Liver (tissue), 9 donors: ENCODE results near the gene SRC. TPM values are rescaled to one million over a fixed set of nuclear protein-coding genes. Genes with fewer than 3 reads are reported as not detected.

ENCODE experiments used
- DNase-seq: peaks from one replicate; pipeline ENCODE4 v3.0.0-alpha.2; 2017; ENCODE audit warnings: low spot score
- H3K27ac ChIP-seq, 2 donors: one replicate each; pipeline ENCODE4 v1.7.0; 2013; ENCODE audit warnings: inconsistent platforms in 2 of 2, low read length in 2 of 2, control low read depth in 1 of 2, low read depth in 1 of 2, mild to moderate bottlenecking in 1 of 2
- H3K27me3 ChIP-seq, 4 donors: one replicate each; pipeline versions ENCODE4 v1.6.1 to v1.7.0; 2013; ENCODE audit warnings: low read length in 3 of 4, inconsistent platforms in 1 of 4, mild to moderate bottlenecking in 1 of 4, moderate library complexity in 1 of 4; ENCODE audit not compliant: control insufficient read depth in 4 of 4, insufficient read depth in 4 of 4
- H3K36me3 ChIP-seq, 4 donors: one replicate each; pipeline versions ENCODE4 v1.6.1 to v1.7.0; 2013; ENCODE audit warnings: low read length in 3 of 4, mild to moderate bottlenecking in 3 of 4, low read depth in 1 of 4, moderate library complexity in 1 of 4; ENCODE audit not compliant: control insufficient read depth in 4 of 4, insufficient read depth in 3 of 4
- H3K4me1 ChIP-seq, 4 donors: one replicate each; pipeline versions ENCODE4 v1.6.1 to v1.7.0; 2013; ENCODE audit warnings: low read length in 3 of 4, mild to moderate bottlenecking in 3 of 4, moderate library complexity in 1 of 4; ENCODE audit not compliant: control insufficient read depth in 4 of 4, insufficient read depth in 4 of 4
- H3K4me3 ChIP-seq, 3 donors: one replicate each; pipeline versions ENCODE4 v1.6.1 to v1.7.0; 2013; ENCODE audit warnings: low read length in 3 of 3, control low read depth in 1 of 3, low read depth in 1 of 3, mild to moderate bottlenecking in 1 of 3
- H3K9ac ChIP-seq, 2 donors: one replicate each; pipeline ENCODE4 v1.7.0; 2013; ENCODE audit warnings: low read length in 2 of 2, mild to moderate bottlenecking in 2 of 2, moderate library complexity in 2 of 2, control low read depth in 1 of 2, low read depth in 1 of 2
- H3K9me3 ChIP-seq, 4 donors: one replicate each; pipeline versions ENCODE4 v1.6.1 to v1.7.0; 2013; ENCODE audit warnings: low read length in 3 of 4; ENCODE audit not compliant: control insufficient read depth in 4 of 4
- EGR1 ChIP-seq, 2 donors: IDR thresholded peaks; 2 replicates each; pipeline ENCODE4 v1.6.1; 2016 to 2018; ENCODE audit warnings: antibody characterized with exemption in 2 of 2, low read depth in 2 of 2
- FOXA1 ChIP-seq: IDR thresholded peaks from 2 replicates; pipeline ENCODE4 v1.6.1; 2016; ENCODE audit warnings: antibody characterized with exemption
- HNF4G ChIP-seq: IDR thresholded peaks from 2 replicates; pipeline ENCODE4 v1.6.1; 2016; ENCODE audit warnings: antibody characterized with exemption
- NR2F2 ChIP-seq: IDR thresholded peaks from 2 replicates; pipeline ENCODE4 v1.6.1; 2016; ENCODE audit warnings: antibody characterized with exemption
- RXRA ChIP-seq, 2 donors: IDR thresholded peaks; 2 replicates each; pipeline ENCODE4 v1.6.1; 2017 to 2018; ENCODE audit warnings: antibody characterized with exemption in 2 of 2, mild to moderate bottlenecking in 1 of 2
- SP1 ChIP-seq: IDR thresholded peaks from 2 replicates; pipeline ENCODE4 v1.6.1; 2018; ENCODE audit warnings: antibody characterized with exemption, mild to moderate bottlenecking
- TAF1 ChIP-seq: conservative IDR thresholded peaks from 2 replicates; pipeline ENCODE4 v1.6.1; 2016; ENCODE audit warnings: antibody characterized with exemption, mild to moderate bottlenecking
- YY1 ChIP-seq: IDR thresholded peaks from 2 replicates; pipeline ENCODE4 v1.6.1; 2016; ENCODE audit warnings: antibody characterized with exemption, mild to moderate bottlenecking
- WGBS: extraction: QIAGEN DNeasy Blood & Tissue Kit; methylation state at CpG from one replicate; pipeline ENCODE4 v1.1.7; 2013; 5-methylcytosine and 5-hydroxymethylcytosine counted together
- polyA plus RNA-seq, 2 donors: library from polyadenylated mRNA; stranded (reverse) in 1 of 2; unstranded in 1 of 2; fragments of 200-250 nt in 1 of 2; fragments of >200 nt in 1 of 2; fragmentation: Nextera tagmentation in 1 of 2; extraction: Ambion mirVana in 1 of 2; gene quantifications; one replicate each; pipeline versions ENCODE4 v1.2.1 to v1.2.3, GENCODE V29; 2013 to 2015
- total RNA-seq, 2 donors: library from RNA; depleted of rRNA; stranded (reverse); fragments of >200 nt; gene quantifications; one replicate each; pipeline ENCODE4 v1.2.3, GENCODE V29; 2014
- TF ChIP-seq, protein P1 (sequence below): IDR thresholded peaks from 2 replicates; pipeline ENCODE4 v1.6.1; 2016; ENCODE audit warnings: antibody characterized with exemption
- donor health status: healthy.
- donor health status: healthy.
- donor health status: healthy.
- donor health status: healthy.
- donor health status: healthy.

Gene SRC
- total and polyA plus RNA-seq, 4 donors = 3.3 to 21.2 (median 5.4) TPM

DNA sequence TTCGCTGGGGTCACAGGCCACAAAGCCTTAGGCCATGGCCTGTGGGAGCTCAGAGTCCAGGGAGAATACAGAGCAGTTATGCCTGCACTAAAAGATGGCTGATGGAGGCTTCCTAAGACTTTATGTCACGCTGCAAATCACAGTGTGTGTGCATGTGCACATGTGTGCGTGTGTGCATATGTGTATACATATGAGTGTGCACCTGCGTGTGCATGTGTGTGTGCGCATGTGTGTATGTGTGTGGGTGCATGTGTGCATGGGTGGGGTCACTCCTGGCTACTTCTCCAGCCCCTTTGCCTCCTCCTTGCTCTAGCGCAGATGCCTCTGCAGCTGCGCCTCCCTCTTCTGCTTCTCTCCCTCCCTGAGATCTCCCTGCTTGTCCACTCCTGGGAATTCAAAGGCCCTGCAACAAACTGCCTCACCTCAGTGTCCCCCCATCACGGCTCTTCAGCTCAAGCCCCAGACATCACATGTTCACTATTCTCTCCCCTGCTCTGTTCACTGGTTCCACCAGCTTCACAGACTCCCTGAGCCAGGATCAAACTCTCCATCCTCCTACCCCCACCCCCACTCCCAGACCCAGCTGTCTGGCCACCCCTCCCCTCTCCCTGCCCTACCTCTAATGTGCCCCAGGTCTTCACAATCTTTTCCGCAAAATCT is 90.7 kb downstream of the SRC start:
- Histone ChIP-seq H3K4me3 (no peak overlapping the region), H3K27me3 (peaks cover 0 to 4% (median 0%) of the 10 kb centered on the region in 4 donors), H3K9me3 (no peaks in the 10 kb centered on the region), H3K4me1 (no peaks in the 10 kb centered on the region), H3K27ac (no peak overlapping the region), H3K36me3 (no peaks in the 10 kb centered on the region), H3K9ac (no peak overlapping the region)
- TF ChIP-seq NR2F2 (no peak), SP1 (no peak), FOXA1 (no peak)
- 93% methylated on average over 9 of the region's 9 CpGs for WGBS
- DNase-seq = no peak

DNA sequence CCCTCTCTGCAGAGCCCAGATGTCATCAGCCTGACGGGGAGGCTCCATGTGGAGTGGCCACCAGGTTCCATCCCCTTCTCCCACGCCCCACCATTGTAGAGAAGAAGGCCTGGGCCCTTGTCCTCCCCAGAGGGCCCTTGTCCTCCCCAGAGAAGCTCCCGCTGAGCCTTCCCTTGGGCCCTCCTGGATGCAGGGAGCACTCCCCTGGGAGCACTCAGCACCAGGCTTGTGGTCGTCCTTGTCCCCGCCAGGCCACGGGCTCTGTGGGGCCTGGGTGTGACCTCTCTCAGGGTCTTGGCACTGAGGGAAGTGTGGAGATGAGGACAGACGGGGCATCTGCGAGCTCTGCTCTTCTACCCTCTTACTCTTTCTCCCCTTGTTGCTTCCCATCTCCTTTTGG is 91.7 kb downstream of the SRC start:
- no peak for DNase-seq
- WGBS = 96% methylated on average over 8 of the region's 8 CpGs

DNA sequence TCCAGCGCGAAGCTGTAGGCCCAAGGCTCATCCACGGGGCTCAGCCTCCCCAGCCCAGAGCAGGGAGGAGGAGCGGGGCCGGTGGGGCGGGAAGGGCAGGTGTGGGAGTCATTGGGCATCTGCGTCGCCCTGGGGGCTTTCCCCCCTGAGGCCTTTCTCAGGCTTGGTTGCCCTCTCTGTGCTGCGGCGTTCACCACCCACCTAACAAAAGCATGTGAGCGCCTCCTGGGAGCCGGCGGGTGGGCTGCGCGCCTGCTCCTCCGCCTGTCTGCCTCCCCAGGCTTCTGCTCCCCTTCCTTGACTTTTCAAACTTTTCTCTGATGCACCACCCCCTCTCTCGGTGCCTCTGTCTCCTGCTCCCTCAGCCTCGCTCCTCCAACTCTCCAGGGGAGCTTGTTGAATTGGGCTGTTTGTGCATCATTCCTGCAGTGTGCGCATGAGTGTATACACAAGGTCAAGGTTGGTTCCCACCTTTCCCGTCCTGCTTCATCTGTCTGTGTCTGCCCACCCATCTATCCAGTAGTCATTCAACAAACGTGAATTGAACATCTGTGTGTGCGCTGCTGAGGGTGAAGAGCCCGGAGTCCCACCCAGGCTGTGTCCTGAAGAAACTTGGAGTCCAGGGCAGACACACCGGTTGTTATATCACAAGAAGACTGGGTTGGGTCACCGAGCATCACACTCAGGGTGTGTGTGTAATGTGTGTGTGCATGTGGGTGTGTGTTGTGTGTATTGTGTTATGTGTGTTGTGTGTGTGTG is 92.7 kb downstream of the SRC start:
- TF ChIP-seq, protein P1, sequence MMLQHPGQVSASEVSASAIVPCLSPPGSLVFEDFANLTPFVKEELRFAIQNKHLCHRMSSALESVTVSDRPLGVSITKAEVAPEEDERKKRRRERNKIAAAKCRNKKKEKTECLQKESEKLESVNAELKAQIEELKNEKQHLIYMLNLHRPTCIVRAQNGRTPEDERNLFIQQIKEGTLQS = no peak
- TF ChIP-seq FOXA1 (no peak), HNF4G (no peak)
- no peak overlapping the region for H3K9ac ChIP-seq
- DNase-seq = no peak
- H3K4me3 ChIP-seq = no peak overlapping the region
- H3K36me3 ChIP-seq = no peaks in the 10 kb centered on the region
- H3K27ac ChIP-seq = no peak overlapping the region
- no peaks in the 10 kb centered on the region for H3K9me3 ChIP-seq
- no peaks in the 10 kb centered on the region for H3K27me3 ChIP-seq
- no peaks in the 10 kb centered on the region for H3K4me1 ChIP-seq
- 94% methylated on average over 25 of the region's 25 CpGs for WGBS

More for the DNA sequence above, 91.7 kb downstream of the SRC start:
- Histone ChIP-seq H3K36me3 (no peaks in the 10 kb centered on the region), H3K27ac (no peak overlapping the region), H3K27me3 (no peaks in the 10 kb centered on the region), H3K4me1 (no peaks in the 10 kb centered on the region), H3K4me3 (no peak overlapping the region), H3K9ac (no peak overlapping the region), H3K9me3 (no peaks in the 10 kb centered on the region)
- no peak for TF ChIP-seq RXRA (IDR thresholded peaks at IDR 0.05)
- TF ChIP-seq EGR1 (IDR thresholded peaks at IDR 0.05; ENCODE audit: low read depth in 2 of 2) = no peak
- no peak for TF ChIP-seq TAF1
- no peak for TF ChIP-seq HNF4G

DNA sequence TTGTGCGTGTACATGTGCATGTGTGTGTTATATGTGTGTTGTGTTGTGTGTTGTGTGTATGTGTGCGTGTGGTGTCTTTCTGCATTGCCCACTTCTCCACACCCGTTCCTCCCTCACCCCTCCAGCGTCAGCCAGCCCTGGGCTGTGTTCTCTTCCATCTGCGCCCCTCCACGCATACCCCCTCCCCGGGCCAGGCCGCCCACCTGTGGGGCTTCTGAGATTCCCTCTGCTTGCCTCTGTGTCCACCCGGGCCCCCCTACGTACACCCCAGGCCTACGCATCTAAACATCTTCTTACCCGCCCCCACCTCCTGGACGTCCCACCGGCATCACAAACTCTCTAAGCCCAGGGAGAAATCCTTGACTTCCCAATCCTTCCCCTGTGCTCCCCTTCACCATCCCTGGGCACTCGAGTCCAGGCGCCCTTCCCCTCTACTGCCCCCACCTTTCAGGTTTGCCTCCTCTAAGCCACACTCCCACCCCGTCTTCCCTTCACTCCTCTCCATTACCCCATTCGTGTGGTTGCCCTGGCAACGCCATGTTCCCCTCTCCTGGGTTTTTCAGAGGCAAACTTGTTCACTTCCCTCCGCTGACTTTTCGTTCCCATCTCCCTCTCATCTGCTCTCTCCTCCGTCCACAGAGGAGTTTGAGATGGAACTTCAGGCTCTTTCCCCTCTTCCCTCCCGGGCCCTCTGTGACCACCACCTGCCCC is 93.4 kb downstream of the SRC start:
- 80% methylated on average over 23 of the region's 23 CpGs for WGBS

More for the DNA sequence above, 93.4 kb downstream of the SRC start:
- H3K4me3 ChIP-seq = no peak overlapping the region
- no peak overlapping the region for H3K27ac ChIP-seq
- no peaks in the 10 kb centered on the region for H3K36me3 ChIP-seq
- H3K9ac ChIP-seq = no peak overlapping the region
- H3K9me3 ChIP-seq = no peaks in the 10 kb centered on the region
- no peaks in the 10 kb centered on the region for H3K27me3 ChIP-seq
- no peak for DNase-seq
- TF ChIP-seq YY1 (no peak), FOXA1 (no peak)
- no peaks in the 10 kb centered on the region for H3K4me1 ChIP-seq
